ENCODE measurements around the gene SERF2.
"Not testable (repeated sequence)": the region's sequence is repeated elsewhere in the genome, so short reads cannot be mapped to it uniquely, and the experiment has no call there.

Gene SERF2

GRCh38 chr15:43829951-43830540 is 37.9 kb downstream of the SERF2 start:
- DNase-seq (ENCODE audit: low read depth in 2 of 2): not testable (repeated sequence)

- not testable (repeated sequence) for DNase-seq (ENCODE audit: low read depth in 2 of 2)
These were observed 38.7 kb downstream of the SERF2 start for GRCh38 chr15:43830691-43831275.

- DNase-seq (ENCODE audit: low read depth in 2 of 2): not testable (repeated sequence)
These were observed 39.5 kb downstream of the SERF2 start for GRCh38 chr15:43831519-43832052.

- not testable (repeated sequence) for DNase-seq (ENCODE audit: low read depth in 2 of 2)
These were observed 40.4 kb downstream of the SERF2 start for GRCh38 chr15:43832485-43832884.

GRCh38 chr15:43845421-43845820 is 53.3 kb downstream of the SERF2 start:
- DNase-seq (ENCODE audit: low read depth in 2 of 2): no peak
